Effector memory CD4-positive, alpha-beta T cell (primary cell): ENCODE data around the gene STOX1.
"Not testable (repeated sequence)": the region's sequence is repeated elsewhere in the genome, so short reads cannot be mapped to it uniquely, and the experiment has no call there.

ENCODE experiments used
- DNase-seq, 3 donors: peaks; one replicate each; pipeline ENCODE4 v3.0.0-alpha.2; 2020
- H3K27ac ChIP-seq: 2 replicates; pipeline ENCODE4 v1.7.0; 2013; ENCODE audit warnings: mild to moderate bottlenecking, low read length, moderate library complexity; ENCODE audit not compliant: insufficient read depth, poor library complexity, severe bottlenecking
- H3K27me3 ChIP-seq: replicated peaks from 2 replicates; pipeline ENCODE4 v1.7.0; 2013; ENCODE audit warnings: mild to moderate bottlenecking, low read length; ENCODE audit not compliant: insufficient read depth, control insufficient read depth, poor library complexity, severe bottlenecking
- H3K36me3 ChIP-seq: 2 replicates; pipeline ENCODE4 v1.7.0; 2013; ENCODE audit warnings: mild to moderate bottlenecking, low read length, moderate library complexity; ENCODE audit not compliant: control insufficient read depth, insufficient read depth
- H3K4me1 ChIP-seq: 2 replicates; pipeline ENCODE4 v1.7.0; 2013; ENCODE audit warnings: low read length, mild to moderate bottlenecking; ENCODE audit not compliant: control insufficient read depth, insufficient read depth, poor library complexity, severe bottlenecking
- H3K4me3 ChIP-seq: 2 replicates; pipeline ENCODE4 v1.7.0; 2013; ENCODE audit warnings: low read length, low read depth, mild to moderate bottlenecking; ENCODE audit not compliant: insufficient read depth, poor library complexity, severe bottlenecking
- H3K9me3 ChIP-seq: 2 replicates; pipeline ENCODE4 v1.7.0; 2013; ENCODE audit warnings: mild to moderate bottlenecking, low read length, moderate library complexity; ENCODE audit not compliant: control insufficient read depth

Gene STOX1

DNA sequence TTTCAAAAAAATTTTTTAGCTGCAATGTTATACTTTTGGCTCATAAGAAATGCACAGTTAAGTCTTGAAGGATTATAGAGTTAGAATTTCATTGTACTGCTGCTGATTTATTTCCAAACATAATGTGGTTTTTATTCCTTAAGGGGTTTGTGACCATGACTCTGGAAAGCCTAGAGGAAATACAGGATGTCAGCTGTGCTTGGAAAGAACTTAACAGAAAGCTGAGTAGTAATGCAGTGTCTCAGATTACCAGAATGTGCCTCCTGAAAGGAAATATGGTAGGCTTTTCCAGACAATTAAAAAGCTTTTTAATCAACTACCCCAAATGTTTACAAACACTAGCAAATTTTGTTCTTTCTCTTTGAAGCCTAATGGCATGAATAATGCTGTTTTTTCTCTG lies 113.6 kb downstream of the STOX1 start:
- peaks cover 55% of the 10 kb centered on the region for H3K36me3 ChIP-seq
- H3K9me3 ChIP-seq, H3K4me3 ChIP-seq, DNase-seq, H3K4me1 ChIP-seq, H3K27me3 ChIP-seq, H3K27ac ChIP-seq: not testable (repeated sequence)
